ENCODE results near the gene GRIN2A. TPM values are rescaled to one million over a fixed set of nuclear protein-coding genes. Genes with fewer than 3 reads are reported as not detected.

GRIN2A gene
- polyA plus RNA-seq, 1 donor (not counting 4 experiments of a cell fraction or from before 2014, with no cell fraction given), result 0.01 TPM

- H3K4me2 ChIP-seq (ENCODE audit: control insufficient read depth, extremely low read depth, insufficient read depth, low read depth, low read length), result no peak overlapping the region
- DNase-seq (ENCODE audit: low read depth, low spot score) (no peak), FAIRE-seq (no peak)
- H3K36me3 ChIP-seq (ENCODE audit: control insufficient read depth in 2 of 2, extremely low read depth in 1 of 2, insufficient read depth in 2 of 2, low read length in 2 of 2), result no peaks in the 10 kb centered on the region
- H3K79me2 ChIP-seq (ENCODE audit: control insufficient read depth, insufficient read depth, low read length), result no peaks in the 10 kb centered on the region
- dilution Hi-C loops (cut with MboI; ENCODE audit: extremely low pct_ligation_motif_present, low sequenced_read_pairs), result no loop called here
- H3K4me3 ChIP-seq (ENCODE audit: control insufficient read depth in 2 of 3, extremely low read depth in 1 of 3, insufficient read depth in 2 of 3, low read depth in 1 of 3, low read length in 3 of 3), result no peak overlapping the region
- TF ChIP-seq EZH2 (IDR thresholded peaks at IDR 0.05; ENCODE audit: low read length) (no peak), CTCF (optimal IDR thresholded peaks at IDR 0.05 in 1 of 3, IDR thresholded peaks at IDR 0.05 in 1 of 3, conservative IDR thresholded peaks at IDR 0.05 in 1 of 3; ENCODE audit: extremely low read depth in 1 of 3, insufficient read depth in 2 of 3, low read length in 3 of 3) (no peak)
- no peaks in the 10 kb centered on the region for H3K9me1 ChIP-seq (ENCODE audit: control insufficient read depth, extremely low read depth, insufficient read depth, low read length)
- H2AFZ ChIP-seq (ENCODE audit: control insufficient read depth, low read length), result no peak overlapping the region
- H4K20me1 ChIP-seq (ENCODE audit: control insufficient read depth, extremely low read depth, insufficient read depth, low read length), result no peaks in the 10 kb centered on the region
- no peaks in the 10 kb centered on the region for H3K9me3 ChIP-seq (ENCODE audit: control insufficient read depth, low read depth, low read length)
- H3K4me1 ChIP-seq (ENCODE audit: control insufficient read depth, extremely low read depth, insufficient read depth, low read length), result no peaks in the 10 kb centered on the region
- H3K9ac ChIP-seq (ENCODE audit: control insufficient read depth, extremely low read depth, insufficient read depth, low read length), result no peak overlapping the region
- H3K27ac ChIP-seq (ENCODE audit: control insufficient read depth, insufficient read depth, low read length), result no peak overlapping the region
- no peaks in the 10 kb centered on the region for H3K27me3 ChIP-seq (ENCODE audit: control insufficient read depth, extremely low read depth, insufficient read depth, low read length)
Measured at GRCh38 chr16:9703731-9704130, 478.5 kb downstream of the GRIN2A start.

Small RNAs within 50 kb of the gene (small RNA-seq; reads per million reads assigned to genes)
- gene RN7SL493P (ENCODE audit: insufficient read length in 3 of 3, low read depth in 3 of 3, low replicate concordance in 1 of 3), result 0 reads per million in 3 experiments

Other genes with a start within 250 kb of the GRIN2A start
- gene ATF7IP2, start 203.6 kb upstream of the GRIN2A start, polyA plus RNA-seq, result 3.7 to 9.8 TPM (median 5.9 TPM) in 3 replicates

Data from keratinocyte (primary cell).